ENCODE results near the gene ADH1A. TPM values are rescaled to one million over a fixed set of nuclear protein-coding genes. Genes with fewer than 3 reads are reported as not detected.

ADH1A gene
- total RNA-seq (0.85 TPM), polyA plus RNA-seq (ENCODE audit: insufficient read depth, low read depth, low replicate concordance) (not detected)
- long read RNA-seq, donor 1: 0 reads
- long read RNA-seq, donor 2, partial matches to known transcripts: 0 of 1 reads
- long read RNA-seq, donor 2, other reads (novel, unspliced or antisense): 0 of 1 reads
- long read RNA-seq, donor 3: 0 reads
- long read RNA-seq, donor 4: 0 reads
- long read RNA-seq, donor 5, partial matches to known transcripts: 0 of 1 reads
- long read RNA-seq, donor 5, other reads (novel, unspliced or antisense): 0 of 1 reads
- long read RNA-seq, donor 6: 0 reads
- long read RNA-seq, donor 7: 0 reads
- long read RNA-seq, donor 8: 0 reads
- long read RNA-seq, donor 9, partial matches to known transcripts: 0 of 1 reads
- long read RNA-seq, donor 9, other reads (novel, unspliced or antisense): 0 of 1 reads
- long read RNA-seq, donor 10: 0 reads

DNA sequence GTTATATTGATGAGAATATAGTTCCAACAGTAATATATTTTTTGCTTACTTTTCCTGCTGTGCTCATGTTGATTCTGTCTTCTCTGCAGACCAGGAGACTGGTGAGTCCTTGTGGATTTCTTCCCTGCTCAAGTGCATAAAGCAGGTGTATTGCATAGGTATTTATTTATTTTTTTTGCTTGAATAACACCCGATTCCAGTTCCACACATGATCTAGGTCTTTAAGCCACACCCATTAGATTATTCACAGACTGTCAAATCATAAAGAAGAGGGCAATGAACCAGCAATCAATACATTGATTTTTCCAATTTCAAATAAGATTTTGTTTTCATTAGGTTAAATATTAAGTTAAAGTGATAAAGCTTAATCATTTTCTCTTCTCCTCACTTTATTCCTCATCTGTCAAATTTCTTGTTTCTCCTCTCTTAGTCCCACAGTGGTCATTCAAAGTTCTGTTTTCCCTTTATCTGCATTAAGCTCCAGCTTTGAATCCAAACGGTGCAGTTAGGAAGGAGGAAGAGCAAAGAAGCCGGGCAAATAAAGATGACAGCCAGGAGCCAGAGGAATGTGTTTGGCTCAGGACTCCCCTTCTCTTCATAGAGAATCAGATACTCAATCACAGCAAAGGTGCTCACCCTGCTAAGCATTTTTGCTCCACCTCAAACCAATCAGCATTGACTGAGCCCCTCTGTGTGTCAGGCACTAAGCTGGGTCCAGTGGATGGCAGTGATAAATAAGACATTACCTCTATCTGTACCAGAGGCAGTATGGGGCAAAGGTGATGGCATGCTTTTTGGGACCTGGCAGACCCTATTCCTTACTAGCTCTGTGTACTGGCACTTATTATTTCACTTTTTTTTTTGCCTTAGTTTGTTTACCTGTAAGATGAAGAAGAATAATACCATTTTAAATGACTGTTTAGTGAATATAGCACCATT lies at the start of gene ADH1A:
ADH1A (minus strand) TSS at position 138 of the 939 bp plus-strand sequence; CDS start at position 67, 71 bp downstream.
- Histone ChIP-seq H3K36me3 (ENCODE audit: control insufficient read depth in 2 of 3, insufficient read depth in 3 of 3, low read length in 3 of 3) (no peaks in the 10 kb centered on the region), H3K4me1 (ENCODE audit: control insufficient read depth in 2 of 3, insufficient read depth in 2 of 3, low read depth in 1 of 3, low read length in 3 of 3) (no peaks in the 10 kb centered on the region), H3K27me3 (ENCODE audit: control insufficient read depth, insufficient read depth, low read length) (no peaks in the 10 kb centered on the region), H3K9ac (ENCODE audit: low read length in 3 of 3) (no peak within 1 kb of the TSS), H3K4me3 (ENCODE audit: low read length in 3 of 3) (no peak within 1 kb of the TSS), H3K9me3 (ENCODE audit: control insufficient read depth in 2 of 3, insufficient read depth in 1 of 3, low read length in 3 of 3) (no peaks in the 10 kb centered on the region), H3K27ac (ENCODE audit: low read depth in 2 of 2, low read length in 2 of 2) (no peak within 1 kb of the TSS)
- TF ChIP-seq, protein P1, sequence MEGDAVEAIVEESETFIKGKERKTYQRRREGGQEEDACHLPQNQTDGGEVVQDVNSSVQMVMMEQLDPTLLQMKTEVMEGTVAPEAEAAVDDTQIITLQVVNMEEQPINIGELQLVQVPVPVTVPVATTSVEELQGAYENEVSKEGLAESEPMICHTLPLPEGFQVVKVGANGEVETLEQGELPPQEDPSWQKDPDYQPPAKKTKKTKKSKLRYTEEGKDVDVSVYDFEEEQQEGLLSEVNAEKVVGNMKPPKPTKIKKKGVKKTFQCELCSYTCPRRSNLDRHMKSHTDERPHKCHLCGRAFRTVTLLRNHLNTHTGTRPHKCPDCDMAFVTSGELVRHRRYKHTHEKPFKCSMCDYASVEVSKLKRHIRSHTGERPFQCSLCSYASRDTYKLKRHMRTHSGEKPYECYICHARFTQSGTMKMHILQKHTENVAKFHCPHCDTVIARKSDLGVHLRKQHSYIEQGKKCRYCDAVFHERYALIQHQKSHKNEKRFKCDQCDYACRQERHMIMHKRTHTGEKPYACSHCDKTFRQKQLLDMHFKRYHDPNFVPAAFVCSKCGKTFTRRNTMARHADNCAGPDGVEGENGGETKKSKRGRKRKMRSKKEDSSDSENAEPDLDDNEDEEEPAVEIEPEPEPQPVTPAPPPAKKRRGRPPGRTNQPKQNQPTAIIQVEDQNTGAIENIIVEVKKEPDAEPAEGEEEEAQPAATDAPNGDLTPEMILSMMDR (IDR thresholded peaks at IDR 0.05; ENCODE audit: borderline replicate concordance, extremely low read depth, insufficient read depth): no peak
- intact Hi-C loops (cut with DNase I): no loop called here
- no peak for FAIRE-seq
- no peak for DNase-seq

DNA sequence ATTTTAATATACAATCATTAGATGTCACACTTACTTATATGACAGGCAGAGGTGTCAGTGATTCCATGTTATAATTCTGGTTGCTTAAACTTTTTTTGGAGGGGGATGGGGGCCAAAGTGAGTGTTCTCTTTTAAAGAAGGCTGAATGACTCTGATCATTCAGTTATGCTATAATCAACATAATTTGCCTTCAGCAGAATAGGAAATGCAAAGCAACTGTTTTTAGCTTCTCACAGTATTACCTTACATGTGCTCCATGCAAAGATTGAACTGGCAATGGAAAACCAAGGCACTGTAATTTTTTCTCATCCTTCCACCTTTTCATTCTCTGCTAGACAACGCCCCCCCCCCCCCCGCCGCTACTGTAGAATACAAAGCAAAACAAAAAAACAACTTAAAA lies 48.4 kb upstream of the ADH1A start:
- Histone ChIP-seq H3K36me3 (ENCODE audit: control insufficient read depth in 2 of 3, insufficient read depth in 3 of 3, low read length in 3 of 3) (no peaks in the 10 kb centered on the region), H3K27me3 (ENCODE audit: control insufficient read depth, insufficient read depth, low read length) (no peaks in the 10 kb centered on the region), H3K27ac (ENCODE audit: low read depth in 2 of 2, low read length in 2 of 2) (no peak overlapping the region), H3K9ac (ENCODE audit: low read length in 3 of 3) (no peak overlapping the region), H3K4me3 (ENCODE audit: low read length in 3 of 3) (no peak overlapping the region), H3K4me1 (ENCODE audit: control insufficient read depth in 2 of 3, insufficient read depth in 2 of 3, low read depth in 1 of 3, low read length in 3 of 3) (no peaks in the 10 kb centered on the region), H3K9me3 (ENCODE audit: control insufficient read depth in 2 of 3, insufficient read depth in 1 of 3, low read length in 3 of 3) (no peaks in the 10 kb centered on the region)
- DNase-seq (no peak), FAIRE-seq (no peak)
- TF ChIP-seq, protein P1 (IDR thresholded peaks at IDR 0.05; ENCODE audit: borderline replicate concordance, extremely low read depth, insufficient read depth): no peak
- intact Hi-C loops (cut with DNase I): no loop called here

- DNase-seq (no peak), FAIRE-seq (no peak)
- Histone ChIP-seq H3K9me3 (ENCODE audit: control insufficient read depth in 2 of 3, insufficient read depth in 1 of 3, low read length in 3 of 3) (no peaks in the 10 kb centered on the region), H3K36me3 (ENCODE audit: control insufficient read depth in 2 of 3, insufficient read depth in 3 of 3, low read length in 3 of 3) (no peaks in the 10 kb centered on the region), H3K27ac (ENCODE audit: low read depth in 2 of 2, low read length in 2 of 2) (no peak overlapping the region), H3K4me3 (ENCODE audit: low read length in 3 of 3) (no peak overlapping the region), H3K9ac (ENCODE audit: low read length in 3 of 3) (no peak overlapping the region), H3K27me3 (ENCODE audit: control insufficient read depth, insufficient read depth, low read length) (no peaks in the 10 kb centered on the region), H3K4me1 (ENCODE audit: control insufficient read depth in 2 of 3, insufficient read depth in 2 of 3, low read depth in 1 of 3, low read length in 3 of 3) (no peaks in the 10 kb centered on the region)
- intact Hi-C loops (cut with DNase I): no loop called here
- TF ChIP-seq, protein P1 (IDR thresholded peaks at IDR 0.05; ENCODE audit: borderline replicate concordance, extremely low read depth, insufficient read depth): no peak
Observed at GRCh38 chr4:99336553-99336952, 45.8 kb upstream of the ADH1A start.

Measured in kidney (tissue), 22 donors.